ENCODE results near the gene PTPRO.

GRCh38 chr12:15443611-15444010 lies 121.3 kb downstream of the PTPRO start:
- TF ChIP-seq CTCF (IDR thresholded peaks at IDR 0.05; ENCODE audit: insufficient read depth, low read length, poor library complexity, severe bottlenecking) (no peak), EZH2phosphoT487 (conservative IDR thresholded peaks at IDR 0.05; ENCODE audit: low read length) (no peak)
